GM04503 (cell line): ENCODE data around the gene PLEKHA8.

ENCODE experiments used
- DNase-seq: peaks from one replicate; pipeline ENCODE4 v3.0.0-alpha.2; 2012; ENCODE audit warnings: low read depth

The PLEKHA8 gene

GRCh38 chr7:30168835-30169573, 140.8 kb downstream of the PLEKHA8 start:
- peak; percentile 91 for DNase-seq

- DNase-seq, result no peak
Observed at GRCh38 chr7:30169579-30169978, 141.4 kb downstream of the PLEKHA8 start.

- DNase-seq, result no peak
Observed at GRCh38 chr7:30170476-30171205, 142.4 kb downstream of the PLEKHA8 start.

GRCh38 chr7:30171766-30172447, 143.7 kb downstream of the PLEKHA8 start:
- no peak for DNase-seq

GRCh38 chr7:30172451-30172850, 144.2 kb downstream of the PLEKHA8 start:
- DNase-seq, result no peak

- DNase-seq, result peak; percentile 89
Observed at GRCh38 chr7:30173058-30173897, 145.1 kb downstream of the PLEKHA8 start.

- no peak for DNase-seq
Observed at GRCh38 chr7:30175180-30175579, 147.0 kb downstream of the PLEKHA8 start.

- DNase-seq, result no peak
Observed at GRCh38 chr7:30175636-30176147, 147.5 kb downstream of the PLEKHA8 start.

GRCh38 chr7:30176463-30177109, 148.4 kb downstream of the PLEKHA8 start:
- DNase-seq, result no peak

GRCh38 chr7:30177186-30177585, 149.0 kb downstream of the PLEKHA8 start:
- no peak for DNase-seq

GRCh38 chr7:30177965-30178364, 149.8 kb downstream of the PLEKHA8 start:
- DNase-seq, result no peak

- no peak for DNase-seq
Observed at GRCh38 chr7:30178748-30179436, 150.7 kb downstream of the PLEKHA8 start.
